ENCODE measurements around the gene TNIK.

TNIK gene

GRCh38 chr3:171283183-171283847 lies 176.9 kb downstream of the TNIK start:
- Histone ChIP-seq H4K20me1 (ENCODE audit: insufficient read depth) (no peaks in the 10 kb centered on the region), H3K9ac (no peak overlapping the region), H3K36me3 (ENCODE audit: insufficient read depth) (no peaks in the 10 kb centered on the region), H3K27me3 (ENCODE audit: insufficient read depth, low read depth) (no peaks in the 10 kb centered on the region), H3K79me2 (ENCODE audit: insufficient read depth, low read depth) (no peaks in the 10 kb centered on the region), H3K4me2 (no peak overlapping the region), H2AFZ (ENCODE audit: low read depth) (no peak overlapping the region), H3K27ac (no peak overlapping the region), H3K4me1 (ENCODE audit: low read depth, poor library complexity, severe bottlenecking) (no peaks in the 10 kb centered on the region), H3K4me3 (IDR thresholded peaks at IDR 0.05; ENCODE audit: insufficient read depth, low read depth, low read length) (no peak overlapping the region)
- TF ChIP-seq CTCF (conservative IDR thresholded peaks at IDR 0.05; ENCODE audit: low read depth, low read length) = no peak

- Histone ChIP-seq H2AFZ (ENCODE audit: low read depth) (no peak overlapping the region), H3K79me2 (ENCODE audit: insufficient read depth, low read depth) (no peaks in the 10 kb centered on the region), H3K36me3 (ENCODE audit: insufficient read depth) (no peaks in the 10 kb centered on the region), H3K27ac (no peak overlapping the region), H4K20me1 (ENCODE audit: insufficient read depth) (no peaks in the 10 kb centered on the region), H3K4me1 (ENCODE audit: low read depth, poor library complexity, severe bottlenecking) (no peaks in the 10 kb centered on the region), H3K4me2 (no peak overlapping the region), H3K9ac (no peak overlapping the region), H3K4me3 (IDR thresholded peaks at IDR 0.05; ENCODE audit: insufficient read depth, low read depth, low read length) (no peak overlapping the region), H3K27me3 (ENCODE audit: insufficient read depth, low read depth) (no peaks in the 10 kb centered on the region)
- no peak for TF ChIP-seq CTCF (conservative IDR thresholded peaks at IDR 0.05; ENCODE audit: low read depth, low read length)
Measured at GRCh38 chr3:171282041-171282440, 178.2 kb downstream of the TNIK start.

GRCh38 chr3:171281256-171281992 lies 178.8 kb downstream of the TNIK start:
- no peak overlapping the region for H3K4me2 ChIP-seq
- no peaks in the 10 kb centered on the region for H3K36me3 ChIP-seq (ENCODE audit: insufficient read depth)
- no peaks in the 10 kb centered on the region for H3K27me3 ChIP-seq (ENCODE audit: insufficient read depth, low read depth)
- no peak overlapping the region for H3K27ac ChIP-seq
- H3K4me1 ChIP-seq (ENCODE audit: low read depth, poor library complexity, severe bottlenecking) = no peaks in the 10 kb centered on the region
- H3K4me3 ChIP-seq (IDR thresholded peaks at IDR 0.05; ENCODE audit: insufficient read depth, low read depth, low read length) = no peak overlapping the region
- no peaks in the 10 kb centered on the region for H4K20me1 ChIP-seq (ENCODE audit: insufficient read depth)
- no peak overlapping the region for H2AFZ ChIP-seq (ENCODE audit: low read depth)
- H3K79me2 ChIP-seq (ENCODE audit: insufficient read depth, low read depth) = no peaks in the 10 kb centered on the region
- H3K9ac ChIP-seq = no peak overlapping the region
- no peak for TF ChIP-seq CTCF (conservative IDR thresholded peaks at IDR 0.05; ENCODE audit: low read depth, low read length)

- no peak for TF ChIP-seq CTCF (conservative IDR thresholded peaks at IDR 0.05; ENCODE audit: low read depth, low read length)
- no peak overlapping the region for H3K9ac ChIP-seq
- no peaks in the 10 kb centered on the region for H3K4me1 ChIP-seq (ENCODE audit: low read depth, poor library complexity, severe bottlenecking)
- no peak overlapping the region for H3K4me2 ChIP-seq
- no peak overlapping the region for H2AFZ ChIP-seq (ENCODE audit: low read depth)
- no peaks in the 10 kb centered on the region for H4K20me1 ChIP-seq (ENCODE audit: insufficient read depth)
- no peaks in the 10 kb centered on the region for H3K79me2 ChIP-seq (ENCODE audit: insufficient read depth, low read depth)
- H3K4me3 ChIP-seq (IDR thresholded peaks at IDR 0.05; ENCODE audit: insufficient read depth, low read depth, low read length) = no peak overlapping the region
- H3K27me3 ChIP-seq (ENCODE audit: insufficient read depth, low read depth) = no peaks in the 10 kb centered on the region
- H3K27ac ChIP-seq = no peak overlapping the region
- H3K36me3 ChIP-seq (ENCODE audit: insufficient read depth) = no peaks in the 10 kb centered on the region
Measured at GRCh38 chr3:171279972-171280371, 180.2 kb downstream of the TNIK start.
